ENCODE measurements around the gene STIMATE. TPM values are rescaled to one million over a fixed set of nuclear protein-coding genes. Genes with fewer than 3 reads are reported as not detected.

The STIMATE gene
- total and polyA plus RNA-seq, 2 donors from 2014 or later: 21.4 to 23.3 TPM

- no peaks in the 10 kb centered on the region for H3K9me3 ChIP-seq (ENCODE audit: control insufficient read depth in 2 of 3, insufficient read depth in 1 of 3, low read length in 3 of 3)
- no peaks in the 10 kb centered on the region for H3K27me3 ChIP-seq (ENCODE audit: control insufficient read depth, insufficient read depth, low read length)
- intact Hi-C loops (cut with DNase I): no loop called here
- H3K4me1 ChIP-seq (ENCODE audit: control insufficient read depth in 2 of 3, insufficient read depth in 2 of 3, low read depth in 1 of 3, low read length in 3 of 3): peaks cover 0 to 4% (median 0%) of the 10 kb centered on the region in 3 donors
- H3K27ac ChIP-seq (ENCODE audit: low read depth in 2 of 2, low read length in 2 of 2): no peak overlapping the region
- no peak overlapping the region for H3K9ac ChIP-seq (ENCODE audit: low read length in 3 of 3)
- DNase-seq (peak in 1 of 5 donors; percentile 38), FAIRE-seq (no peak)
- TF ChIP-seq CTCF (IDR thresholded peaks at IDR 0.05; ENCODE audit: borderline replicate concordance, extremely low read depth, insufficient read depth): no peak
- H3K36me3 ChIP-seq (ENCODE audit: control insufficient read depth in 2 of 3, insufficient read depth in 3 of 3, low read length in 3 of 3): peaks cover 0 to 28% (median 20%) of the 10 kb centered on the region in 3 donors
- no peak overlapping the region for H3K4me3 ChIP-seq (ENCODE audit: low read length in 3 of 3)
Measured at GRCh38 chr3:52843108-52843865, 54.1 kb downstream of the STIMATE start.

GRCh38 chr3:52842424-52842823, 54.9 kb downstream of the STIMATE start:
- no peak overlapping the region for H3K27ac ChIP-seq (ENCODE audit: low read depth in 2 of 2, low read length in 2 of 2)
- no peak for FAIRE-seq

GRCh38 chr3:52841981-52842340, 55.4 kb downstream of the STIMATE start:
- no peak overlapping the region for H3K27ac ChIP-seq (ENCODE audit: low read depth in 2 of 2, low read length in 2 of 2)
- FAIRE-seq (no peak), DNase-seq (peak in 1 of 5 donors; percentile 43)
- peaks cover 0 to 30% (median 19%) of the 10 kb centered on the region in 3 donors for H3K36me3 ChIP-seq (ENCODE audit: control insufficient read depth in 2 of 3, insufficient read depth in 3 of 3, low read length in 3 of 3)
- H3K27me3 ChIP-seq (ENCODE audit: control insufficient read depth, insufficient read depth, low read length): no peaks in the 10 kb centered on the region
- intact Hi-C loops (cut with DNase I): no loop called here
- peaks cover 0 to 4% (median 0%) of the 10 kb centered on the region in 3 donors for H3K4me1 ChIP-seq (ENCODE audit: control insufficient read depth in 2 of 3, insufficient read depth in 2 of 3, low read depth in 1 of 3, low read length in 3 of 3)
- TF ChIP-seq CTCF (IDR thresholded peaks at IDR 0.05; ENCODE audit: borderline replicate concordance, extremely low read depth, insufficient read depth): no peak
- no peak overlapping the region for H3K4me3 ChIP-seq (ENCODE audit: low read length in 3 of 3)
- H3K9me3 ChIP-seq (ENCODE audit: control insufficient read depth in 2 of 3, insufficient read depth in 1 of 3, low read length in 3 of 3): no peaks in the 10 kb centered on the region
- H3K9ac ChIP-seq (ENCODE audit: low read length in 3 of 3): no peak overlapping the region

More at GRCh38 chr3:52842424-52842823, 54.9 kb downstream of the STIMATE start:
- intact Hi-C loops (cut with DNase I): no loop called here
- no peak overlapping the region for H3K9ac ChIP-seq (ENCODE audit: low read length in 3 of 3)
- H3K27me3 ChIP-seq (ENCODE audit: control insufficient read depth, insufficient read depth, low read length): no peaks in the 10 kb centered on the region
- no peak for TF ChIP-seq CTCF (IDR thresholded peaks at IDR 0.05; ENCODE audit: borderline replicate concordance, extremely low read depth, insufficient read depth)
- no peak overlapping the region for H3K4me3 ChIP-seq (ENCODE audit: low read length in 3 of 3)
- H3K36me3 ChIP-seq (ENCODE audit: control insufficient read depth in 2 of 3, insufficient read depth in 3 of 3, low read length in 3 of 3): peaks cover 0 to 30% (median 19%) of the 10 kb centered on the region in 3 donors
- H3K9me3 ChIP-seq (ENCODE audit: control insufficient read depth in 2 of 3, insufficient read depth in 1 of 3, low read length in 3 of 3): no peaks in the 10 kb centered on the region
- DNase-seq: peak in 1 of 5 donors; percentile 54
- H3K4me1 ChIP-seq (ENCODE audit: control insufficient read depth in 2 of 3, insufficient read depth in 2 of 3, low read depth in 1 of 3, low read length in 3 of 3): peaks cover 0 to 4% (median 0%) of the 10 kb centered on the region in 3 donors

All from kidney (tissue), 14 donors.